ENCODE measurements around the gene ATG7. TPM values are rescaled to one million over a fixed set of nuclear protein-coding genes. Genes with fewer than 3 reads are reported as not detected.
"Not testable (repeated sequence)": the region's sequence is repeated elsewhere in the genome, so short reads cannot be mapped to it uniquely, and the experiment has no call there.

Gene ATG7
- total RNA-seq, 1 donor from 2014 or later, result 45.2 TPM

DNA sequence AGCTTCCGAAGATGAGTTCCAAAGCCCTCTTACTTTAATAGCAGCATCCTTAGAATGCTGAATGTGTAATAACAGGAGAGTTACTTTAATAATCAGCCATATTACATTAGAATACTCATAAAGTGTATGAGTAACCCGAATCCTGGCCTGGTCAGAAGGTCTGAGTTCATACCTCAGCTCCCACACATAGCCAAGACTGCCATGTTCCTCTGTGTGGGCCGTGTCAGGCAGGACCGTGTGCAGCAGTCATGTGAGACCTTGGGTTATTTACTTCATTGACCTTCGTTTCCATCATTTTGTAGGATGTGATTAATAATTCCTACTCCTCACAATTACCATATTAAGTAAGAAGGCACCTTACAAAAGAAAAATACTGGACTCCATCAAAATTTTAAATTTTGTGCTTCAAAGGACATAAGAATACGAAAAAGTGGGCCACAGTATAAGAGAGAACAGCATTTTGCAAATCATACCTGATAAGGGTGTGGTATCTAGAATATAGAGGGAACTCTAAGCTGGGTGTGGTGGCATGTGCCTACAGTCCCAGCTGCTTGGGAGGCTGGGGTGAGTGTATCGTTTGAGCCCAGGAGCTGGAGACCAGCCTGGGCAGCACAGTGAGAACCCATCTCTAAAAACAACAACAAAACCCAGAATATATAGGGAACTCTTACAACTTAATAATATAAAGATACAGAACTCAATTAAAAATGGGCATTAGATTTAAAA lies 163.4 kb downstream of the ATG7 start:
- H3K27ac Mint-ChIP-seq, result no peak overlapping the region
- no peaks in the 10 kb centered on the region for H3K4me1 Mint-ChIP-seq (ENCODE audit: low read depth)
- no peak overlapping the region for H3K4me3 Mint-ChIP-seq (ENCODE audit: low read depth)
- H3K9me3 Mint-ChIP-seq, result no peaks in the 10 kb centered on the region
- no peaks in the 10 kb centered on the region for H3K27me3 Mint-ChIP-seq (ENCODE audit: low read depth)
- intact Hi-C loops (cut with micrococcal nuclease), result no loop called here
- no peak for DNase-seq (ENCODE audit: low spot score)
- H3K36me3 Mint-ChIP-seq (ENCODE audit: low read depth), result no peaks in the 10 kb centered on the region

DNA sequence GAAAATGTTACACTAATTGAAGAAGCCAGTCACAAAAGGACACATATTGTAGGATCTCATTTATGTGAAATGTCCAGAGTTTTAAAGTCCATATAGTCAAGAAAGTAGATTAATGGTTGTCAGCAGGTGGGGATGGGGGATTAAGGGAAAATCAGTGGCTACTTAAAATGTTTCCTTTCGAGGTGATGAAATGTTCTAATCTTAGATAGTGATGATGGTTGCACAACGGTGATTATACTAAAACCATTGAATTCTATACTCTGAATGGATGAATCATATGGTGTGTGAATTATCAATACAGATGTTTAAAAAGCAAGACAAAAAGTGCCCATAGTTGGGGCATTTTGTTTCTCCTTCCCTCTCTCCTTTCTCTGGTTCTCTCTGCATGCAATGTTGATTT lies 164.6 kb downstream of the ATG7 start:
- H3K27ac Mint-ChIP-seq, result no peak overlapping the region
- H3K36me3 Mint-ChIP-seq (ENCODE audit: low read depth), result no peaks in the 10 kb centered on the region
- H3K9me3 Mint-ChIP-seq, result no peaks in the 10 kb centered on the region
- no peak for DNase-seq (ENCODE audit: low spot score)
- H3K4me3 Mint-ChIP-seq (ENCODE audit: low read depth), result no peak overlapping the region
- intact Hi-C loops (cut with micrococcal nuclease), result no loop called here
- H3K4me1 Mint-ChIP-seq (ENCODE audit: low read depth), result no peaks in the 10 kb centered on the region
- no peaks in the 10 kb centered on the region for H3K27me3 Mint-ChIP-seq (ENCODE audit: low read depth)

DNA sequence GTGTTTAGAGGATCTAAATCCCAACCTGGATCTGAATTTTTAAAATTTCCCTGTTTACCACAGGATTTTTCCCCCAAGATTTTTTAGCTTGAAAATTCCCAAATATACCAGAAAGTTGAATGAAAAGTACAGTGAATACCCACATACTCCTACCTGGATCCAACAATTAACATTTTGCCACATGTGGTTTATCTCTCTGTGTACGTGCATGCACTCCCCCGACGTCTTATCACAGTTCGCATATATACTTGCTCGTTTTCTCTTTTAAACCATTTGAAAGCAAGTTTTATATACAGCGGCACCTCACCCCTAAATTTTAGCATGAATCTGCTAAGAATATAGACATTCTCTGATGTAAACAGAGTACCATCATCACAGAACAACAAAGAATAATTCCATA lies 165.3 kb downstream of the ATG7 start:
- no peak overlapping the region for H3K4me3 Mint-ChIP-seq (ENCODE audit: low read depth)
- no peak for DNase-seq (ENCODE audit: low spot score)
- H3K27ac Mint-ChIP-seq, result no peak overlapping the region
- no peaks in the 10 kb centered on the region for H3K9me3 Mint-ChIP-seq
- intact Hi-C loops (cut with micrococcal nuclease), result no loop called here
- no peaks in the 10 kb centered on the region for H3K36me3 Mint-ChIP-seq (ENCODE audit: low read depth)
- H3K27me3 Mint-ChIP-seq (ENCODE audit: low read depth), result no peaks in the 10 kb centered on the region
- H3K4me1 Mint-ChIP-seq (ENCODE audit: low read depth), result no peaks in the 10 kb centered on the region

DNA sequence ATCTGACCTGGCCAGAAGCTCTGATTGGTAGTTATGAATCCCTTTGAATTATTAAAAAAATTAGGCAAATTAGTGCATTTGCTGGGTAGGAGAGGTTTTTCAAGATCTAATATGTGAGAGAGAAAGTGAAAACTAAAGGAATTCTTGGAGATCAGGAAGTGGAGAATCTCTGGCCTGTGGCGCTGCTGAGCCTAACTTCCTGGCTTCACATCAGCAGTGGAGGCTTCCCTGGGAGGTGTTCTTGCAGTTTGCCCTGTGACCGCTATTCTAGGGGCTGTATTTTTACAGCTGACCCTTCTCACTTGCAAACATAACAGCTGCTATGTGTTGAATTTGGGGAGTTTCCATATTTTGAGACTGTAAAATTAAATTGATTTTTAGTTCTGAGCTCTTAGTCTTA lies 166.4 kb downstream of the ATG7 start:
- Mint-ChIP-seq H3K27me3 (ENCODE audit: low read depth) (no peaks in the 10 kb centered on the region), H3K4me1 (ENCODE audit: low read depth) (no peaks in the 10 kb centered on the region), H3K27ac (no peak overlapping the region), H3K9me3 (no peaks in the 10 kb centered on the region), H3K36me3 (ENCODE audit: low read depth) (peaks cover 4% of the 10 kb centered on the region), H3K4me3 (ENCODE audit: low read depth) (no peak overlapping the region)
- intact Hi-C loops (cut with micrococcal nuclease), result no loop called here
- no peak for DNase-seq (ENCODE audit: low spot score)

DNA sequence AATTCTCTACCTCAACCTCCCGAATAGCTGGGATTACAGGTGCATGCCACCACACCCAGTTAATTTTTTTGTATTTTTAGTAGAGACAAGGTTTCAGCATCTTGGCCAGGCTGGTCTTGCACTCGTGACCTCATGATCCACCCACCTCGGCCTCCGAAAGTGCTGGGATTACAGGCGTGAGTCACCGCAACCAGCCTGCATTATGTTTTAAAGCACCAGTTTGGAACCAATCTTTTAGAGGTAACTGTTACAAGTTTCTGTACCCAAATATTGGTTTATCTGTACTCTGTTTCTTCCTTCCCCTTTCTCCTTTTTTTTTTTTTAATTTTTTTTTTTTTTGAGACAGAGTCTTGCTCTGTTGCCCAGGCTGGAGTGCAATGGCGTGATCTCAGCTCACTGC lies 169.1 kb downstream of the ATG7 start:
- H3K27me3 Mint-ChIP-seq (ENCODE audit: low read depth); DNase-seq (ENCODE audit: low spot score); intact Hi-C loops (cut with micrococcal nuclease); H3K27ac Mint-ChIP-seq; H3K4me3 Mint-ChIP-seq (ENCODE audit: low read depth); H3K36me3 Mint-ChIP-seq (ENCODE audit: low read depth); H3K9me3 Mint-ChIP-seq; H3K4me1 Mint-ChIP-seq (ENCODE audit: low read depth): not testable (repeated sequence)

DNA sequence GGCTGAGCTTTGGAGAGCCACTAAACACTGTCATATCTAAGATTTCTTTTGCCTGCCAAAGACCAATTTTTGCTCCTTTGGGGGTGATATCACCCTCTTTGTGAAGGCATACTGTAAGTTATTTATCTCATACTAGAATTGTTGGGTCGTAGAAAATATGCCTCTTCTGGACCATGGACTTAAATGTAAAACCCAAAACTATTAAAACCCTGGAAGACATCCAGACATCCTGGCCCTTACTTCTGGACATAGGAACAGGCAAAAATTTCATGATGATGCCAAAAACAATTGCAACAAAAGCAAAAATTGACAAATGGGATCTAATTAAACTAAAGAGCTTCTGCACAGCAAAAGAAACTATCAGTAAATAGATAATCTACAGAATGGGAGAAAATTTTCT lies 172.2 kb downstream of the ATG7 start:
- intact Hi-C loops (cut with micrococcal nuclease), result no loop called here

DNA sequence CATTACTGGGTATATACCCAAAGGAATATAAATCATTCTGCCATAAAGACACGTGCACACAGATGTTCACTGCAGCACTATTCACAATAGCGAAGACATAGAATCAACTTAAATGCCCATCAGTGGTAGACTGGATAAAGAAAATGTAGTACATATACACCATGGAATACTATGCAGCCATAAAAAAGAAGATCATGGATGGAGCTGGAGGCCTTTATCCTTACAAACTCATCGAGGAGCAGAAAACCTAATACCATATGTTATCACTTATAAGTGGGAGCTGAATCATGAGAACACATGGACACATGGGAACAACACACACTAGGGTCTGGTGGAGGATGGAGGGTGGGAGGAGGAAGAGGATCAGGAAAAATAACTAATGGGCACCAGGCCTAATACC lies 173.0 kb downstream of the ATG7 start:
- H3K27ac Mint-ChIP-seq; intact Hi-C loops (cut with micrococcal nuclease); H3K27me3 Mint-ChIP-seq (ENCODE audit: low read depth); H3K9me3 Mint-ChIP-seq; H3K4me3 Mint-ChIP-seq (ENCODE audit: low read depth); H3K4me1 Mint-ChIP-seq (ENCODE audit: low read depth); DNase-seq (ENCODE audit: low spot score): not testable (repeated sequence)
- peaks cover 12% of the 10 kb centered on the region for H3K36me3 Mint-ChIP-seq (ENCODE audit: low read depth)

More for the DNA sequence above, 172.2 kb downstream of the ATG7 start:
- no peak overlapping the region for H3K27ac Mint-ChIP-seq
- DNase-seq (ENCODE audit: low spot score), result no peak
- no peaks in the 10 kb centered on the region for H3K4me1 Mint-ChIP-seq (ENCODE audit: low read depth)
- H3K36me3 Mint-ChIP-seq (ENCODE audit: low read depth), result peaks cover 11% of the 10 kb centered on the region
- H3K4me3 Mint-ChIP-seq (ENCODE audit: low read depth), result no peak overlapping the region
- peaks cover 6% of the 10 kb centered on the region for H3K9me3 Mint-ChIP-seq
- H3K27me3 Mint-ChIP-seq (ENCODE audit: low read depth), result no peaks in the 10 kb centered on the region

DNA sequence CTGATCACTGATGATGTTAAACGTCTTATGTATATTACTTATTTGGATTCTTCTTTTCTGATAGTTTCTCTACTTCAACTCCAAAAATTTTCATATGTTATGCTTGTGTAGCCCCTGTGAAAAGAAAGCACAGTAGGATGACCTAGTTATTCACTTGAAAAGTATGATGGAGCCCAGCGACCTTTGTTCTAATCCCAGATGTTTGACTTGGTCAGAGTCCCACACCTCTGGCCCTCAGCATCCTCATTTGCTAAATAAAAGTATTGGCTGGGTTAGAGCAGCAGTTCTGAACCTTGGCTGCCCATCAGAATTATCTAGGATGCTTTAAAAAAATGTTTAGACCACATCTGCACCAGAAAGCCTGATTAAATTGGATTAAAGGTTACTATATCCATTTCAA lies 173.7 kb downstream of the ATG7 start:
- Mint-ChIP-seq H3K4me3 (ENCODE audit: low read depth) (no peak overlapping the region), H3K27ac (no peak overlapping the region), H3K9me3 (peaks cover 6% of the 10 kb centered on the region), H3K4me1 (ENCODE audit: low read depth) (peaks cover 6% of the 10 kb centered on the region), H3K36me3 (ENCODE audit: low read depth) (peaks cover 19% of the 10 kb centered on the region), H3K27me3 (ENCODE audit: low read depth) (no peaks in the 10 kb centered on the region)
- intact Hi-C loops (cut with micrococcal nuclease), result no loop called here
- DNase-seq (ENCODE audit: low spot score), result no peak

DNA sequence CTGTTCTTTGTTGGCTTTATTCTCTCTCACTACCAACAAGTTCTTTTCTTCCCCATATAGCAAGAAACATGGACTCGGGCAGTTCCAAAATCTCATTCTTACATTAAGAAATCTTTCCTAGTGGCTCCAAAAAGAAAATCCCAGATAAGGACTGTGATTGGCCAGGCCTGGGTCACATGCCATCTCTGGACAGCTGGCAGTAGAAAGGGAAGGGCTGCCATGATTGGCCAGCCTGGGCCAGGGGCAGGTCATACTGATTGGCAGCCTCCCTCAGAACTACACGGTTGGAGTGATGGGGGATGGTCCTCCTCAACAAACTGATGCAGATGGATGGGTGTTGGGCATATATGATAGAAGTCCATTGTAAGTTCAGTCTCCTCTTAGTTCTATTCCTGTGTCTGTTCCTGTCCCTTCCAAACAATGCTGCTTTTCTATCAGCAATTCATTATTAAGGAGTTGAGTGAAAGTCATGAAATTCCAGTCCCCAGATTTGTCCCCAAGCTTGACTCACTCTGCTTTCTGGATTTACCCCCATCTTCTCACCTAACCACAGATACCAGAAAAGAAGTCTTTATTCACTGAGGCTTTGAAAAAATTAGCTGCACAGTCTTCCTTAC lies 175.5 kb downstream of the ATG7 start:
- Mint-ChIP-seq H3K36me3 (ENCODE audit: low read depth) (peaks cover 19% of the 10 kb centered on the region), H3K4me1 (ENCODE audit: low read depth) (peaks cover 6% of the 10 kb centered on the region), H3K4me3 (ENCODE audit: low read depth) (no peak overlapping the region), H3K9me3 (peaks cover 6% of the 10 kb centered on the region), H3K27ac (no peak overlapping the region), H3K27me3 (ENCODE audit: low read depth) (no peaks in the 10 kb centered on the region)
- no peak for DNase-seq (ENCODE audit: low spot score)
- intact Hi-C loops (cut with micrococcal nuclease), result no loop called here

DNA sequence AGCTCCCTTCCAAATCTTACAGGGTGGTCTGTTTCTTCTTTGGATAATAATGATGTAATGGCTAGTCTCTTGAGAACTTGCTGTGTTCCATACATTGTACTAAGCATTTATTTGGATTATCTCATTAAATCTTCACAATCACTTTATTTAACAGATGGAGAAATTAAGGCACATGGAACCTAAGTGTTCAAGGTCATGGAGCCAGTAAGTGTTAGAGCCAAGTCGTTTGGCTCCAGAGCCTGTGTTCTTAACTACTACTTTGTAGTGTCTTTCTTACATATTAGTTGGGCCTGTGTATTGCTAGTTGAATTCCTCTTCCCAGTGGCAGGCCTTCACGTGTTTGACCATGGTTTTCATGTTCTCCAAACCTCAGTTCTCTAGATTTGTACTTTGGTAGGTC lies 177.8 kb downstream of the ATG7 start:
- Mint-ChIP-seq H3K4me1 (ENCODE audit: low read depth) (peaks cover 10% of the 10 kb centered on the region), H3K36me3 (ENCODE audit: low read depth) (peaks cover 15% of the 10 kb centered on the region), H3K4me3 (ENCODE audit: low read depth) (no peak overlapping the region), H3K27me3 (ENCODE audit: low read depth) (no peaks in the 10 kb centered on the region), H3K27ac (no peak overlapping the region), H3K9me3 (peaks cover 3% of the 10 kb centered on the region)
- DNase-seq (ENCODE audit: low spot score), result no peak
- intact Hi-C loops (cut with micrococcal nuclease), result no loop called here

DNA sequence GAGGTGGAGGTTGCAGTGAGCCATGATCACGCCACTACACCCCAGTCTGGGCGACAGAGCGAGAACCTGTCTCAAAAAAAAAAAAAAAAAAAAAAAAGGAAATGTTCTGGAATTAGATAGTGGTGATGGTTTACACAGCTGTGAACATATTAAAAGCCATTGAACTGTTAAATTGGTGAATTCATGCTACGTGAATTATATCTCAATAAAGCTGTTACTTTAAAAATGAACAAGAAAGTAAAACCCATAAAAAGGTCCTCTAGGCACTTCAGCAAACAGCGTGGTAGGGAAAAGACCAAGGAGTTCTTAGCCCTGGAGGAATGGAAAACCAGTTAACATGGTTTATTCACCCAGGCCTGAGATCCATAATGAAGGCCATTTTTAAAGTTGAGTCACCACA lies 180.1 kb downstream of the ATG7 start:
- no peaks in the 10 kb centered on the region for H3K27me3 Mint-ChIP-seq (ENCODE audit: low read depth)
- no peak for DNase-seq (ENCODE audit: low spot score)
- no peak overlapping the region for H3K27ac Mint-ChIP-seq
- intact Hi-C loops (cut with micrococcal nuclease), result no loop called here
- no peaks in the 10 kb centered on the region for H3K9me3 Mint-ChIP-seq
- H3K4me3 Mint-ChIP-seq (ENCODE audit: low read depth), result no peak overlapping the region
- H3K4me1 Mint-ChIP-seq (ENCODE audit: low read depth), result peaks cover 10% of the 10 kb centered on the region
- peaks cover 10% of the 10 kb centered on the region for H3K36me3 Mint-ChIP-seq (ENCODE audit: low read depth)

DNA sequence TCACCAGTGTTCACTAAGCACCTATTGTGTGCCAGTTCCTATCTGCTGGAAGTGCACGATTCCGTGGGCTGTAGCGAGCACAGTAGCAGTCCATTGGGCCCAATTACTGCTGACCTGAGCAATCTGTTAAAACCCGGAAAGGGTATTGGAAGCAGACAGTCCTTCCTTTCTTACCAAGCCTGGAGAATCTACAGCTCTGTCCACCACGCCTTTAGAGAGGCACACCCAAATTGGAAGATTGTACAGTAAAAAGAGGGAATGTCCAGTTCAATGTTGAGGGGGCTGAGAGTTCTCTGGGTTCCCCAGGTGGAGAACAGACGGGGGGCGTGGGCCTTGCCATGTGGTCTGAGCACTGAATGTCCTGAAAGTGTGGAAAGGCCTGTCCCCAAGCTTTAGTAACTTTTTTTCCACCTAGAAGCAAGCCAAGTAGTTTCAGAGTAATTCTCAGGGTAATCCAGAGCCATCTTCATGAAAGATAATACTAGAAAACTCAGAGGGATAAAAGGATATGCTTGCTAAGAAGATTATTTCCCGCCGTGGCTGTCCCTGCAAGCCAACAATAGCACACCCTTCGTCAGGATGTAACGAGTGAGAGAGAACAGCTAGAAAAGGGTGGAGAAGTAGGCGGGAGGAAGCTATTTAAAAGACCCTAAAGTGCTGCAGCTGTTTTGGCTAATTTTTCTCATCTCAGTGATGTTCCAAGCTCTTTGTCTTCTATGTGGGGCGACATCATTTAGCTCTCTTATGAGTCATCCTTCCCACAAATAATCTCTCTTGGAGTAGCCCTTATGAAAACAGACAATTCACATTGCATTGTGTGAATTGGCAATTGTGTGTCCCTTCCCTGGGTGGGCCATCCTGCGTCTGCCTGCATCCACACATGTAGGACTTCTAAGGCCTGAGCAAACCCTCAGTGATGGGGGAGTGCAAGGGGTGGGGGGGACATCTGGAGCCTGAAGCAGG lies 181.0 kb downstream of the ATG7 start:
- no peak for DNase-seq (ENCODE audit: low spot score)
- H3K4me3 Mint-ChIP-seq (ENCODE audit: low read depth), result no peak overlapping the region
- no peaks in the 10 kb centered on the region for H3K27me3 Mint-ChIP-seq (ENCODE audit: low read depth)
- H3K9me3 Mint-ChIP-seq, result no peaks in the 10 kb centered on the region
- peaks cover 10% of the 10 kb centered on the region for H3K4me1 Mint-ChIP-seq (ENCODE audit: low read depth)
- no peak overlapping the region for H3K27ac Mint-ChIP-seq
- peaks cover 7% of the 10 kb centered on the region for H3K36me3 Mint-ChIP-seq (ENCODE audit: low read depth)
- intact Hi-C loops (cut with micrococcal nuclease), result no loop called here

DNA sequence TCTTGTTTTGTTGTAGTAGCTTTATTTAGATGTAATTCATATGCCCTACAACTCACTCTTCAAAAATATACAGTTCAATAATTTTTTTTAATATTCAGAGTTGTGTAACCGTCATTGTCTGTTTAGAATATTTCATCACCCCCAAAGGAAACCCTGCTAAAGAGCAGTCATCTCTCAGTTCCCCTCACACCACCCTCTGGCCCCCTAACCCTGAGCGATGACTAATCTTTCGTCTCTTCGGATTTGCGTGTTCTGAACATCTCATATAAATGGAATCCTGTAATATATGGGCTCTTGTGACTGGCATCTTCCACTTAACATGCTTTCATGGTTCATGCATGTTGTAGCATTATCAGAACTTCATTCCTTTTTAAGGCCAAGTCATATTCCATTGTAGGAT lies 183.8 kb downstream of the ATG7 start:
- Mint-ChIP-seq H3K4me3 (ENCODE audit: low read depth) (no peak overlapping the region), H3K36me3 (ENCODE audit: low read depth) (no peaks in the 10 kb centered on the region), H3K27me3 (ENCODE audit: low read depth) (no peaks in the 10 kb centered on the region), H3K9me3 (no peaks in the 10 kb centered on the region), H3K4me1 (ENCODE audit: low read depth) (peaks cover 4% of the 10 kb centered on the region), H3K27ac (no peak overlapping the region)
- DNase-seq (ENCODE audit: low spot score), result no peak
- intact Hi-C loops (cut with micrococcal nuclease), result no loop called here

All from activated T-helper 2 cell treated with anti-CD3 and anti-CD28 coated beads, Interferon-gamma antibody, Interleukin-2, Interleukin-4, amounts not matched to agents 10 μg/mL and 5 μg/mL and 100 μg/mL, durations not matched to agents 14 hours and 24 hours and 36 hours (primary cell).